Nephron progenitor cell (in vitro differentiated cells): ENCODE measurements around the gene TRIM8.
A peak's percentile ranks its signal among the peaks of the same experiment; 100 is the strongest.
"Not testable (repeated sequence)": the region's sequence is repeated elsewhere in the genome, so short reads cannot be mapped to it uniquely, and the experiment has no call there.

ENCODE experiments used
- DNase-seq: peaks from one replicate; pipeline ENCODE4 v3.0.0; 2021
- H3K27ac Mint-ChIP-seq: 2 replicates; pipeline ENCODE4 v1.8.0; 2021; ENCODE audit warnings: mild to moderate bottlenecking, moderate library complexity, mixed read lengths
- H3K27me3 Mint-ChIP-seq: 2 replicates; pipeline ENCODE4 v1.8.0; 2021; ENCODE audit warnings: mild to moderate bottlenecking, low read depth, mixed read lengths; ENCODE audit not compliant: poor library complexity
- H3K36me3 Mint-ChIP-seq: 2 replicates; pipeline ENCODE4 v1.8.0; 2021; ENCODE audit warnings: low read depth, mixed read lengths
- H3K4me1 Mint-ChIP-seq: 2 replicates; pipeline ENCODE4 v1.8.0; 2021; ENCODE audit warnings: mixed read lengths
- H3K4me3 Mint-ChIP-seq: 2 replicates; pipeline ENCODE4 v1.8.0; 2021; ENCODE audit warnings: mild to moderate bottlenecking, moderate library complexity, mixed read lengths
- H3K9me3 Mint-ChIP-seq: 2 replicates; pipeline ENCODE4 v1.8.0; 2021; ENCODE audit warnings: mild to moderate bottlenecking, moderate library complexity, mixed read lengths
- TF ChIP-seq, protein P1 (sequence below): fragments of 200-600 bp; sonication (generic); IDR thresholded peaks from 2 replicates; pipeline ENCODE4 v1.5.0; 2021; ENCODE audit warnings: antibody characterized with exemption

TRIM8 gene

DNA sequence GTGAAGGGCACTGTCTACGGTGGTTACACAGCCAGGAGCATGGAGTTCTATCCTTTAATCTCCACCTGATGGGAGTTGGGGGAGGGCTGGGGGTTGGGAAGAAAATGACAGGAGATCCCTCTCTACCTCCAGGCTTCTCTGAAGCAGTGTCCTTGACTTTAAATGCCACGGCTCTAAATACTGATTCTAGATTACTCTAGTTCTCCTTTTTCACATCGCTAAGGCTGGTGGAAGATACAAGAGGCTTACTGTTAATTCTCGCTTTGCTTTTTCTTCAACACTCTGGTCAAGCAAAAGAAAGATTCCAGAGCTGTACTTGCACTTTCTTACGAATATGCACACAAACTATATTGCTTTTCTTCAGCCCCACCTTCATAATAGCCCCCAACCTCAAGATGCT is 39.5 kb downstream of the TRIM8 start:
- Mint-ChIP-seq H3K36me3 (peaks cover 57% of the 10 kb centered on the region), H3K4me3 (no peak overlapping the region), H3K27ac (no peak overlapping the region), H3K27me3 (no peaks in the 10 kb centered on the region), H3K9me3 (no peaks in the 10 kb centered on the region), H3K4me1 (peaks cover 32% of the 10 kb centered on the region)
- DNase-seq, result no peak
- TF ChIP-seq, protein P1, sequence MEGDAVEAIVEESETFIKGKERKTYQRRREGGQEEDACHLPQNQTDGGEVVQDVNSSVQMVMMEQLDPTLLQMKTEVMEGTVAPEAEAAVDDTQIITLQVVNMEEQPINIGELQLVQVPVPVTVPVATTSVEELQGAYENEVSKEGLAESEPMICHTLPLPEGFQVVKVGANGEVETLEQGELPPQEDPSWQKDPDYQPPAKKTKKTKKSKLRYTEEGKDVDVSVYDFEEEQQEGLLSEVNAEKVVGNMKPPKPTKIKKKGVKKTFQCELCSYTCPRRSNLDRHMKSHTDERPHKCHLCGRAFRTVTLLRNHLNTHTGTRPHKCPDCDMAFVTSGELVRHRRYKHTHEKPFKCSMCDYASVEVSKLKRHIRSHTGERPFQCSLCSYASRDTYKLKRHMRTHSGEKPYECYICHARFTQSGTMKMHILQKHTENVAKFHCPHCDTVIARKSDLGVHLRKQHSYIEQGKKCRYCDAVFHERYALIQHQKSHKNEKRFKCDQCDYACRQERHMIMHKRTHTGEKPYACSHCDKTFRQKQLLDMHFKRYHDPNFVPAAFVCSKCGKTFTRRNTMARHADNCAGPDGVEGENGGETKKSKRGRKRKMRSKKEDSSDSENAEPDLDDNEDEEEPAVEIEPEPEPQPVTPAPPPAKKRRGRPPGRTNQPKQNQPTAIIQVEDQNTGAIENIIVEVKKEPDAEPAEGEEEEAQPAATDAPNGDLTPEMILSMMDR, result no peak

DNA sequence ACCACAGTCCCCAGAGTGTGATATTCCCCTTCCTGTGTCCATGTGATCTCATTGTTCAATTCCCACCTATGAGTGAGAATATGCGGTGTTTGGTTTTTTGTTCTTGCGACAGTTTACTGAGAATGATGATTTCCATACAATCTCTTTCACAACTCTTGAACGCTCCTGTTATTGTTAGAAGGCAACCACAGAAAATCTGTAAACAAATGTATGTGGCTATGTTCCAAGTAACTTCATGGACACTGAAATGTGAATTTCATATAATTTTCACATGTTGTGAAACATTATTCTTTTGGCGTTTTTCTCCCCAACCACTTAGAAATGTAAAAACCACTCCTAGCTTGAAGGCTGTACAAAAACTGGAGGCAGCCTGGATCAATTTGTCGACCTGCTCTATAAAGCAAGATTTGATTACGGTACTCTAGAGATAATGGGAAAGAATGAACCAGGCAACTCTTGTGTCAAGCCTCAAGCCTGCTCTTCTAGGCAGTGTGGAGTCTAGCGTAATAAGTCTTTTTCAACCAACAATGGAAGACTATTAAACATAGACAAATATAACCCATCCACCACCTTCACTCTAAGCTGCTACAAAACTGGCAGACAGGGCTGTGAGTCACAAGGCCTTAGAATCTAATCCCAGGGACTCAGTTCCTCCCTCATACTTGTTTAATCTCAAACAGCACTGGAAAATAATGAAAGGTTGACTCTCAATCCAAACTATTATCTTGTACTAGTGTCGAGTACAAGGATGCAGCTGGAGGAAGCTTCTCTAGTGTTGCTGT is 47.2 kb downstream of the TRIM8 start:
- H3K27me3 Mint-ChIP-seq, result no peaks in the 10 kb centered on the region
- H3K36me3 Mint-ChIP-seq, result peaks cover 38% of the 10 kb centered on the region
- TF ChIP-seq, protein P1, result no peak
- no peaks in the 10 kb centered on the region for H3K4me1 Mint-ChIP-seq
- no peak overlapping the region for H3K4me3 Mint-ChIP-seq
- H3K27ac Mint-ChIP-seq, result no peak overlapping the region
- no peak for DNase-seq
- no peaks in the 10 kb centered on the region for H3K9me3 Mint-ChIP-seq

DNA sequence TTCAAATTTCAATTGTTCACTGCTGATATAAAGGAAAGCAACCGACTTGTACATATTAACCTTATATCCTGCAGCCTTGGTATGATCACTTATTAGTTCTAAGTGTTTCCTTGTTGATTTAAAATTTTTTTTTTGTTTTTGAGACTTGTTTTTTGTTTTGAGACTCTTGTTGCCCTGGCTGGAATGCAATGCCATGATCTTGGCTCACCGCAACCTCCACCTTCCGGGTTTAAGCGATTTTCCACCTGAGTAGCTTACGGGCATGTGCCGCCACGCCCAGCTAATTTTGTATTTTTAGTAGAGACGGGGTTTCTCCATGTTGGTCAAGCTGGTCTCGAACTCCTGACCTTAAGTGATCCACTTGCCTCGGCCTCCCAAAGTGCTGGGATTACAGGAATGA is 51.1 kb downstream of the TRIM8 start:
- Mint-ChIP-seq H3K36me3 (peaks cover 52% of the 10 kb centered on the region), H3K27ac (peak overlapping the region; percentile 45)
- DNase-seq, H3K9me3 Mint-ChIP-seq, H3K4me1 Mint-ChIP-seq, H3K27me3 Mint-ChIP-seq, H3K4me3 Mint-ChIP-seq: not testable (repeated sequence)

DNA sequence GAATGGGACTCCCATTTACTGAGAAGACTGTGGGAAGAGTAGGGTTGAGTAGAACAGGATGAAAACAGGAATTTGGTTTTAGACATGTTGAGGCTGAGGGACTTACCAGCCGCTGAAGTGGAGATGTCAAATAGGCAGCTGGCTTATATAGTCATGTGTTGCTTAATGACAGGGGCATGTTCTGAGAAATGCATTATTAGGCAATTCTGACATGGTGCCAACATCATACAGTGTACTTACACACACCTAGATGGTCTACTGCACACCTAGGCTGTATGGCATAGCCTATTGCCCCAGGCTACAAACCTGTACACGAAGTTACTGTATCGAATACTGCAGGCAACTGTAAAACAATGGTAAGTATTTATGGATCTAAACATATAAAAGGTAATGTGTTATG is 52.5 kb downstream of the TRIM8 start:
- peaks cover 52% of the 10 kb centered on the region for H3K36me3 Mint-ChIP-seq
- no peaks in the 10 kb centered on the region for H3K4me1 Mint-ChIP-seq
- TF ChIP-seq, protein P1, result no peak
- DNase-seq, result no peak
- H3K27me3 Mint-ChIP-seq, result no peaks in the 10 kb centered on the region
- no peak overlapping the region for H3K4me3 Mint-ChIP-seq
- H3K9me3 Mint-ChIP-seq, result no peaks in the 10 kb centered on the region
- no peak overlapping the region for H3K27ac Mint-ChIP-seq

DNA sequence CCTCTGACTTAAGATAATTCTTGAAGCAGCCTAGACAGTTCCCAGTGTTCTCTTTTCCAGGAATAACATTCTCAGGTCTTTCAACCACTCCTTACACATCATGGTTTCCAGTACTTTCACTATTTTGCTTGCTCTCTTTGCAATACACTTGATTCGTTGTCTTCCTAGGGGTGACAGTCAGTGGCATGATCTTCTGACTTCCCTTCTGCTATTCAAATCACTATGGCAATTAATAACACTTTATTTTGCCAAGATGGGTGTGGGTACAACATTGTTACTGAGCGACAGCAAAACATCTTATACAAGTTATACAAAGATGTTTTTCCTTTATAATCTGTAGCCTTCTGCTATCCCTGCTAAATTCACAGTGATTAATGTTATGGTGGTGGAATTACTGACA is 54.6 kb downstream of the TRIM8 start:
- no peak for DNase-seq
- Mint-ChIP-seq H3K27me3 (no peaks in the 10 kb centered on the region), H3K4me3 (no peak overlapping the region), H3K4me1 (no peaks in the 10 kb centered on the region), H3K9me3 (no peaks in the 10 kb centered on the region), H3K36me3 (peaks cover 52% of the 10 kb centered on the region), H3K27ac (no peak overlapping the region)
- TF ChIP-seq, protein P1, result no peak

DNA sequence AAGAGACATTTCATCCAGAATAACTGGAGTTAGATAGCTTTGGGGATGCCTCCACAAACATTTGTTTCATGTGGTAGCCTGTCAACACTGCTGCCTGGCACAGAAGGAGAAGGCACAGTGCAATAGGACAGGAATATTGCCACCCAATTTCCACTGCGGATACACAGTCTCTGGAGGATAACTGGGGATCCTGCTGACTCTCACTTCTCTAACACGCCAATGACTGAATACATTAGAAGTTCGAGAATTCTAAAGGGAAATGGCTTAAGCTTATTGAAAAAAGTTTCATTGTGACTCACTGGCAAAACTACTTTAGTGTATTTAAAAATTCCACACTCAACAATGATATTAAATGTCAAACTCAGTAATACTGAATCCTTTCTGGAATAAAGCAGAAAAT is 57.0 kb downstream of the TRIM8 start:
- H3K27ac Mint-ChIP-seq, result no peak overlapping the region
- H3K36me3 Mint-ChIP-seq, result peaks cover 43% of the 10 kb centered on the region
- H3K27me3 Mint-ChIP-seq, result no peaks in the 10 kb centered on the region
- H3K4me1 Mint-ChIP-seq, result no peaks in the 10 kb centered on the region
- H3K9me3 Mint-ChIP-seq, result no peaks in the 10 kb centered on the region
- TF ChIP-seq, protein P1, result no peak
- DNase-seq, result no peak
- no peak overlapping the region for H3K4me3 Mint-ChIP-seq
